Left lung (tissue), 10 donors: ENCODE results near the gene PLCE1. TPM values are rescaled to one million over a fixed set of nuclear protein-coding genes. Genes with fewer than 3 reads are reported as not detected.

ENCODE experiments used
- ATAC-seq: fragments of 200-7000 bp; cut with Tn5 transposase; one replicate; pipeline ENCODE4 v1.9.1; 2020; ENCODE audit warnings: moderate library complexity
- DNase-seq, 4 donors: peaks; one replicate each; pipeline ENCODE4 v3.0.0-alpha.2; 2013 to 2020
- H3K27ac ChIP-seq, 2 donors: fragments of 200-600 bp; sonication (generic) in 1 of 2; one replicate each; pipeline versions ENCODE4 v1.5.0 to v1.8.0; 2020 to 2021
- H3K27me3 ChIP-seq, 2 donors: fragments of 200-600 bp; sonication (generic) in 1 of 2; one replicate each; pipeline versions ENCODE4 v1.5.0 to v1.8.0; 2020 to 2021
- H3K36me3 ChIP-seq, 2 donors: fragments of 200-600 bp; sonication (generic) in 1 of 2; one replicate each; pipeline versions ENCODE4 v1.5.0 to v1.8.0; 2020 to 2021
- H3K4me1 ChIP-seq, 2 donors: fragments of 200-600 bp; one replicate each; pipeline ENCODE4 v1.8.0; 2021
- H3K4me3 ChIP-seq, 2 donors: fragments of 200-600 bp; sonication (generic) in 1 of 2; one replicate each; pipeline versions ENCODE4 v1.5.0 to v1.8.0; 2020 to 2021; ENCODE audit warnings: mild to moderate bottlenecking in 1 of 2
- H3K9me3 ChIP-seq, 2 donors: fragments of 200-600 bp; sonication (generic) in 1 of 2; one replicate each; pipeline versions ENCODE4 v1.5.0 to v1.8.0; 2020 to 2021
- intact Hi-C, 2 donors: fragments of 100-400 bp; cut with DNase I; formaldehyde crosslinking; loops; one replicate each; pipeline versions ENCODE4 v1.11.2 to v1.14.2; 2022
- polyA plus RNA-seq, 6 donors: library from polyadenylated mRNA; unstranded; fragments of 120-200 nt; gene quantifications; one replicate each; pipeline ENCODE4 v1.2.1, GENCODE V29; 2013; ENCODE audit not compliant: insufficient read length in 6 of 6
- total RNA-seq, 2 donors: library from RNA; stranded (reverse); fragmentation: NEBNext Ultra II Directional; extraction: Animal tissue kit (Norgen Biotek cat#: 25700); gene quantifications; one replicate each; pipeline ENCODE4 v1.2.1, GENCODE V29; 2021
- TF ChIP-seq, protein P1 (sequence below), 2 donors: fragments of 200-600 bp; sonication (generic) in 1 of 2; IDR thresholded peaks; one replicate each; pipeline versions ENCODE4 v1.5.0 to v1.8.0; 2021; ENCODE audit warnings: antibody characterized with exemption in 2 of 2
- donor health status: DM: no; HTN: yes; CAD: no.
- donor health status: DM: no; HTN: no; CAD: no.

The PLCE1 gene
- total and polyA plus RNA-seq, 8 donors = 6.9 to 26.7 (median 19.3) TPM

DNA sequence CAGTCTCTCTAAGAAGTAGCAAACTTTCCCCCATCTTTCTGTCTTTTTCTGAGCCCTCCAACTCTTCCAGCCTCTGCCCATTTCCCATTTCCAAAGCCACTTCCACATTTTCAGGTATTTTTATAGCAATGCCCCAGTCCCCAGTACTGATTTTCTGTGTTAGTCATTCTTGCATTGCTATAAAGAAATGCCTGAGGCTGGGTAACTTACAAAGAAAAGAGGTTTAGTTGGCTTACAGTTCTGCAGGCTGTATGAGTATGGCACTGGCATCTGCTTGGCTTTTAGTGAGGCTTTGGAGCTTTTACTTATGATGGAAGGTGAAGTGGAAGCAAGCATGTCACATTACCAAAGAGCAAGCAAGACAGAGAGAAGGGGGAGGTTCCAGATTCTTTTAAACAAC, 17.2 kb downstream of the PLCE1 start:
- no peaks in the 10 kb centered on the region for H3K9me3 ChIP-seq
- DNase-seq (no peak), ATAC-seq (no peak)
- no peaks in the 10 kb centered on the region for H3K36me3 ChIP-seq
- intact Hi-C loops = no loop called here
- peaks cover 7 to 11% of the 10 kb centered on the region in 2 donors for H3K4me1 ChIP-seq
- no peaks in the 10 kb centered on the region for H3K27me3 ChIP-seq
- H3K27ac ChIP-seq = no peak overlapping the region
- H3K4me3 ChIP-seq = no peak overlapping the region
- TF ChIP-seq, protein P1, sequence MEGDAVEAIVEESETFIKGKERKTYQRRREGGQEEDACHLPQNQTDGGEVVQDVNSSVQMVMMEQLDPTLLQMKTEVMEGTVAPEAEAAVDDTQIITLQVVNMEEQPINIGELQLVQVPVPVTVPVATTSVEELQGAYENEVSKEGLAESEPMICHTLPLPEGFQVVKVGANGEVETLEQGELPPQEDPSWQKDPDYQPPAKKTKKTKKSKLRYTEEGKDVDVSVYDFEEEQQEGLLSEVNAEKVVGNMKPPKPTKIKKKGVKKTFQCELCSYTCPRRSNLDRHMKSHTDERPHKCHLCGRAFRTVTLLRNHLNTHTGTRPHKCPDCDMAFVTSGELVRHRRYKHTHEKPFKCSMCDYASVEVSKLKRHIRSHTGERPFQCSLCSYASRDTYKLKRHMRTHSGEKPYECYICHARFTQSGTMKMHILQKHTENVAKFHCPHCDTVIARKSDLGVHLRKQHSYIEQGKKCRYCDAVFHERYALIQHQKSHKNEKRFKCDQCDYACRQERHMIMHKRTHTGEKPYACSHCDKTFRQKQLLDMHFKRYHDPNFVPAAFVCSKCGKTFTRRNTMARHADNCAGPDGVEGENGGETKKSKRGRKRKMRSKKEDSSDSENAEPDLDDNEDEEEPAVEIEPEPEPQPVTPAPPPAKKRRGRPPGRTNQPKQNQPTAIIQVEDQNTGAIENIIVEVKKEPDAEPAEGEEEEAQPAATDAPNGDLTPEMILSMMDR (IDR thresholded peaks at IDR 0.05) = no peak

DNA sequence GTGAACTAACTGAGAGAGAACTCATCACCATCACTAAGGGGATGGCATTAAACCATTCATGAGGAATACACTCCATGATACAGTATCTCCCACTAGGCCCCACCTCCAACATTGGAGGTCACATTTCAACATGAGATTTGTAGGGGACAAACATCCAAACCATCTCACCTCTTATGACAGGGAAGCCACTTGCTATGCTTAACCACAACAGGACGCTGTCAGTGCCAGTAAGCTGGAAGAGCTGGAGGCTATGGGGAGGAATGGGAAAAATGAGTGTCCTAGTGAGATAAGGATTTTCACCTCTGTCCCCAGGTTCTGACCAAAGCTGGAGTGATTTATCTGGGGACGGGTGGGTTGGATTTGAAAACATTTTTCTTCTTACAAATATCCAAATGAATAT, 17.6 kb downstream of the PLCE1 start:
- no peak for ATAC-seq
- no peaks in the 10 kb centered on the region for H3K27me3 ChIP-seq
- intact Hi-C loops = no loop called here

DNA sequence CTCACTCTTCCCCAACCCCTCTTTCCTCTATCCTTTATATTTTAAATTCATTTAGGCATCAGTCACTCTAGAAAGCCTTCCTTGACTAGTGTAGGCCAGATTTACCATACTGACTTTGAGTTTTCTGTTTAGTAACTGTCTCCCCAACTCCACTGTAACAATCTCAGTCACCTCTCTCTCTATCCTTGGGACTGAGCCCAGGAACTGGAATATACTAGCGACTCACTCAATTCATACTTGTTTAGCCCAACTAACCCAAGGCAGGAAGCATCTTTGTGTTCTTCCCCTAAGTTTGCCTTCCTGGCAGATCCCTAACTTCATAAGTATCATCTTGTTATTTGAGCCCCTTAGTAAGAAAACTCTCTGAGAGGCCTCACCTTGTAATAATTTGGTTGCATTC, 19.1 kb downstream of the PLCE1 start:
- Histone ChIP-seq H3K4me1 (peaks cover 0 to 1% of the 10 kb centered on the region in 2 donors), H3K27me3 (no peaks in the 10 kb centered on the region), H3K4me3 (no peak overlapping the region), H3K36me3 (no peaks in the 10 kb centered on the region), H3K9me3 (no peaks in the 10 kb centered on the region), H3K27ac (peak overlapping the region in 1 of 2 donors; percentile 17)
- ATAC-seq = peak; percentile 13
- DNase-seq = no peak
- TF ChIP-seq, protein P1 (IDR thresholded peaks at IDR 0.05) = no peak
- intact Hi-C loops = no loop called here

More for the DNA sequence above, 17.6 kb downstream of the PLCE1 start:
- Histone ChIP-seq H3K36me3 (no peaks in the 10 kb centered on the region), H3K4me1 (peaks cover 7 to 11% of the 10 kb centered on the region in 2 donors), H3K4me3 (no peak overlapping the region), H3K27ac (no peak overlapping the region), H3K9me3 (no peaks in the 10 kb centered on the region)
- TF ChIP-seq, protein P1 (IDR thresholded peaks at IDR 0.05) = no peak
- DNase-seq = no peak

DNA sequence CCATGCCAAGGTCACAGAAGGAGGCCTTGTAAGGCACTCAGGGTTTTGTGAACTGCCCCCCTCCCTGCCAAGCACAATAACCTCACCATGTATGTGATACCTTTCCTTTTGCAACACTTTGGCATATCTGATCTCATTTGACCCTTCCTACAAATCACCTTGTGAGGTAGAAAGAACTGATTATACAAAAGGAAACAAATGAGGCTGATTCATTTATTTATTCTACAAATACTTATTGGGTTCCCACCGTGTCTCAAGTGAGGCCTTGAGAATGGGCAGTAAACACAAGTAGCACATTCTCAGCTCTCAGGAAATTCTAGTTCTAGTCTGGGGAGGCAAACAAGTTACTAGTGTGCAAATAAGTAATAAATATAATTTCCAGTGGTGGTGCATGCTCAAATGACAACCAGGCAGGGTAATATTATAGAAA, 19.6 kb downstream of the PLCE1 start:
- ATAC-seq (peak; percentile 82), DNase-seq (peak in 1 of 4 donors; percentile 54)
- intact Hi-C loops = no loop called here
- Histone ChIP-seq H3K9me3 (no peaks in the 10 kb centered on the region), H3K4me1 (no peaks in the 10 kb centered on the region), H3K27me3 (no peaks in the 10 kb centered on the region), H3K27ac (peak overlapping the region in 1 of 2 donors; percentile 17), H3K4me3 (no peak overlapping the region), H3K36me3 (no peaks in the 10 kb centered on the region)
- TF ChIP-seq, protein P1 (IDR thresholded peaks at IDR 0.05) = no peak

DNA sequence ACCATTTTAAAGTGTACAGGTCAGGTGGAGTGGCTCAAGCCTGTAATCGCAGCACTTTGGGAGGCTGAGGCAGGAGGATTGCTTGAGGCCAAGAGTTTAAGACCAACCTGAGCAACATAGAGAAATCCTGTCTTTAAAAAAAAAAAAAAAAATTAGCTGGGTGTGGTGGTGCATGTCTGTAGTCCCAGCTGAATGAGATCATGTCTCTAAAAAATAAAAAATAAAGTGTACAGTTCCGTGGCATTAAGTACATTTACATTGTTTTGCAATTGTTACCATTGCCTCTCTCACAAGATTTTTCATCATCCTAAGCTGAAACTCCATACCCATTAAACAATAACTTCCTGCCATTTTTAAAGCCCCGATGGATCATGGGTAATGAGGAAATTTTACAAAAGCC, 20.6 kb downstream of the PLCE1 start:
- Histone ChIP-seq H3K4me1 (no peaks in the 10 kb centered on the region), H3K36me3 (no peaks in the 10 kb centered on the region), H3K27ac (no peak overlapping the region), H3K27me3 (no peaks in the 10 kb centered on the region), H3K9me3 (no peaks in the 10 kb centered on the region), H3K4me3 (no peak overlapping the region)
- ATAC-seq (no peak), DNase-seq (no peak)
- intact Hi-C loops = no loop called here
- TF ChIP-seq, protein P1 (IDR thresholded peaks at IDR 0.05) = no peak
